ENCODE results near the gene TLCD1. TPM values are rescaled to one million over a fixed set of nuclear protein-coding genes. Genes with fewer than 3 reads are reported as not detected.
A peak's percentile ranks its signal among the peaks of the same experiment; 100 is the strongest.

Gene TLCD1
- total RNA-seq, 1 experiment from 2014 or later: 50.7 TPM

DNA sequence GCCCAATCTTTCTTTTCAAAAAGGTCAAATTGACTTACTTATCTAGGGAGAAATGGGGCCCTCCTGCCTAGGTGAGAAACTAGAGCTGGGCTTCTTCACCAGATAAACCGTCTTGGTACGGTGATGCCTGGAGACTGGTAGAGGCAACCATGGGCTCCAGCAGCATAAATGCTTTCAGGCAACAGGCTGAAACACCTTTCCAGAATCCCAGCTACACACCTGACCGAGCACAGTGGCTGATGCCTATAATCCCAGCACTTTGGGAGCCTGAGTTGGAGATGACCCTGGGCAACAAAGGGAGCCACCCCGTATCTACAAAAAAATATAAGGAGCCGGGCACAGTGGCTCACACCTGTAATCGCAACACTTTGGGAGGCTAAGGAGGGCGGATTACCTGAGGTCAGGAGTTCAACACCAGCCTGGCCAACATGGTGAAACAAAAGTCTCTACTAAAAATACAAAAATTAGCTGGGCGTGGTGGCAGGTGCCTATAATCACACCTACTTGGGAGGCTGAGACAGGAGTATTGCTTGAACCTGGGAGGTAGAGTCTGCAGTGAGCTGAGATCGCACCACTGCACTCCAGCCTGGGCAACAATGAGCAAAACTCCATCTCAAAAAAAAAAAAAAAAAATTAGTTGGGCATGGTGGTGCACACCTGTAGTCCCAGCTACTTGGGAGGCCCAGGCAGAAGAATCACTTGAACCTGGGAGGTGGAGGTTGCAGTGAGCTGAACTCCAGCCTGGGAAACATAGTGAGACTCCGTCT is 25.8 kb upstream of the TLCD1 start:
- Histone ChIP-seq H3T11ph (ENCODE audit: low read length) (no peak overlapping the region), H4K8ac (replicated peaks; ENCODE audit: insufficient read length, low read depth, low read length) (no peak overlapping the region), H3K23ac (ENCODE audit: insufficient read length, low read depth, low read length) (no peak overlapping the region), H3K14ac (ENCODE audit: insufficient read depth, low read length) (no peak overlapping the region), H3K56ac (ENCODE audit: insufficient read length, low read depth, low read length) (no peak overlapping the region), H3K27me3 (ENCODE audit: insufficient read depth, low read length) (no peaks in the 10 kb centered on the region), H2BK5ac (ENCODE audit: insufficient read length, low read length) (no peak overlapping the region), H3K9ac (ENCODE audit: extremely low read depth, insufficient read length, low read length) (no peak overlapping the region), H2AK5ac (ENCODE audit: insufficient read length, low read length) (no peak overlapping the region), H4K5ac (ENCODE audit: insufficient read length, low read depth, low read length) (no peak overlapping the region), H3K9me3 (ENCODE audit: control insufficient read depth, low read depth, low read length) (no peaks in the 10 kb centered on the region), H4K91ac (ENCODE audit: insufficient read length, low read depth, low read length) (no peak overlapping the region), H4K20me1 (ENCODE audit: control insufficient read depth, insufficient read depth, insufficient read length) (no peaks in the 10 kb centered on the region), H3K18ac (ENCODE audit: insufficient read length, low read depth, low read length) (no peak overlapping the region), H3K4me2 (ENCODE audit: insufficient read depth, insufficient read length, low read length) (no peak overlapping the region), H3K23me2 (ENCODE audit: insufficient read length, low read depth, low read length, poor library complexity, severe bottlenecking) (no peaks in the 10 kb centered on the region), H3K79me1 (ENCODE audit: insufficient read depth, low read depth, low read length, poor library complexity, severe bottlenecking) (no peaks in the 10 kb centered on the region), H2BK12ac (ENCODE audit: insufficient read length, low read depth, low read length) (no peak overlapping the region), H3K27ac (ENCODE audit: insufficient read length, low read depth, low read length) (no peak overlapping the region), H3K79me2 (ENCODE audit: insufficient read depth, low read length) (no peaks in the 10 kb centered on the region), H2BK15ac (ENCODE audit: low read depth, low read length) (no peak overlapping the region), H3K4me1 (ENCODE audit: insufficient read depth, low read length) (no peaks in the 10 kb centered on the region), H3K4ac (ENCODE audit: low read depth, low read length) (no peak overlapping the region), H2BK20ac (ENCODE audit: low read depth, low read length, poor library complexity, severe bottlenecking) (no peak overlapping the region), H2BK120ac (ENCODE audit: low read depth, low read length, poor library complexity, severe bottlenecking) (no peak overlapping the region), H2AFZ (ENCODE audit: low read length) (no peak overlapping the region)
- peak; percentile 35 for DNase-seq
- Mint-ChIP-seq H3K9me3 (no peaks in the 10 kb centered on the region), H3K4me3 (no peak overlapping the region), H3K27me3 (ENCODE audit: low read depth) (peaks cover 1% of the 10 kb centered on the region; the same call in 1 of the 2 replicates), H3K4me1 (peaks cover 12 to 21% of the 10 kb centered on the region in 2 experiments; a peak in 3 of 4 replicates), H3K36me3 (ENCODE audit: insufficient read depth in 1 of 3, low read depth in 3 of 3) (peaks cover 39 to 68% (median 43%) of the 10 kb centered on the region in 3 experiments), H3K27ac (no peak overlapping the region; a peak in 1 of 7 replicates)
- no CpG with 5 or more reads among the region's 10 CpGs for WGBS (ENCODE audit: extremely low coverage, insufficient read length, low lambda C conversion rate)
- TF ChIP-seq CTCF (conservative IDR thresholded peaks at IDR 0.05): no peak

Measured in H9 (cell line).